Stomach (tissue), 4 donors: Measurements from ENCODE around the gene CT47A1.
"Not testable (repeated sequence)": the region's sequence is repeated elsewhere in the genome, so short reads cannot be mapped to it uniquely, and the experiment has no call there.

Experiments used
- CTCF ChIP-seq, 7 experiments: fragments of 450-650 bp in 4 of 7; fragments of 200-600 bp in 3 of 7; sonication (generic) in 3 of 7; IDR thresholded peaks; one replicate each; pipeline ENCODE4 v1.5.1; 2016 to 2019; ENCODE audit warnings: antibody characterized with exemption in 7 of 7, control low read depth in 2 of 7, mild to moderate bottlenecking in 1 of 7
- EP300 ChIP-seq: sonication (generic); formaldehyde crosslinking; IDR thresholded peaks from one replicate; pipeline ENCODE4 v1.6.1; 2017; ENCODE audit warnings: antibody characterized with exemption
- POLR2A ChIP-seq, 4 donors: fragments of 450-650 bp; IDR thresholded peaks; one replicate each; pipeline ENCODE4 v1.6.1; 2016; ENCODE audit warnings: antibody characterized with exemption in 4 of 4, control low read depth in 2 of 4, mild to moderate bottlenecking in 1 of 4, moderate library complexity in 1 of 4
- POLR2AphosphoS5 ChIP-seq, 3 donors: sonication (generic); formaldehyde crosslinking; IDR thresholded peaks; one replicate each; pipeline ENCODE4 v1.6.1; 2016; ENCODE audit warnings: antibody characterized with exemption in 3 of 3

- not testable (repeated sequence) for TF ChIP-seq POLR2AphosphoS5 (IDR thresholded peaks at IDR 0.05); CTCF (IDR thresholded peaks at IDR 0.05); EP300; POLR2A (IDR thresholded peaks at IDR 0.05)
These were observed at the start of gene CT47A1 for GRCh38 chrX:120985660-120986059.
